GM23248 (cell line): ENCODE measurements around the gene LRRFIP1. TPM values are rescaled to one million over a fixed set of nuclear protein-coding genes. Genes with fewer than 3 reads are reported as not detected.
A peak's percentile ranks its signal among the peaks of the same experiment; 100 is the strongest.
"Not testable (repeated sequence)": the region's sequence is repeated elsewhere in the genome, so short reads cannot be mapped to it uniquely, and the experiment has no call there.

Experiments used
- DNase-seq: peaks from one replicate; pipeline ENCODE4 v3.0.0-alpha.2; 2015
- H2AFZ ChIP-seq: fragments of 200-600 bp; sonication (generic); 2 replicates; pipeline ENCODE4 v1.6.1; 2016; ENCODE audit warnings: antibody characterized with exemption
- H3F3A ChIP-seq: fragments of 200-600 bp; sonication (generic); 2 replicates; pipeline ENCODE4 v1.6.1; 2016; ENCODE audit warnings: mild to moderate bottlenecking, antibody characterized with exemption, mixed run types; ENCODE audit not compliant: insufficient read depth
- H3K27ac ChIP-seq: fragments of 200-600 bp; sonication (generic); 2 replicates; pipeline ENCODE4 v1.5.1; 2016; ENCODE audit warnings: mild to moderate bottlenecking
- H3K27me3 ChIP-seq: fragments of 200-600 bp; sonication (generic); replicated peaks from 2 replicates; pipeline ENCODE4 v1.6.1; 2016; ENCODE audit warnings: mild to moderate bottlenecking; ENCODE audit not compliant: insufficient read depth
- H3K36me3 ChIP-seq: fragments of 200-600 bp; sonication (generic); 2 replicates; pipeline ENCODE4 v1.6.1; 2016; ENCODE audit warnings: low read depth, mild to moderate bottlenecking
- H3K4me1 ChIP-seq: fragments of 200-600 bp; sonication (generic); 2 replicates; pipeline ENCODE4 v1.6.1; 2016; ENCODE audit warnings: mild to moderate bottlenecking; ENCODE audit not compliant: insufficient read depth
- H3K4me2 ChIP-seq: fragments of 200-600 bp; sonication (generic); one replicate; pipeline ENCODE4 v1.6.1; 2016; ENCODE audit warnings: mild to moderate bottlenecking; ENCODE audit not compliant: unreplicated experiment
- H3K4me3 ChIP-seq: fragments of 200-600 bp; sonication (generic); 2 replicates; pipeline ENCODE4 v1.5.1; 2016; ENCODE audit warnings: mild to moderate bottlenecking
- H3K79me2 ChIP-seq: fragments of 200-600 bp; sonication (generic); 2 replicates; pipeline ENCODE4 v1.6.1; 2016; ENCODE audit warnings: mild to moderate bottlenecking; ENCODE audit not compliant: insufficient read depth
- H3K9ac ChIP-seq: fragments of 200-600 bp; sonication (generic); 2 replicates; pipeline ENCODE4 v1.6.1; 2016; ENCODE audit warnings: mild to moderate bottlenecking
- H3K9me2 ChIP-seq: fragments of 200-600 bp; sonication (generic); 2 replicates; pipeline ENCODE4 v1.6.1; 2016; ENCODE audit warnings: mixed run types, mild to moderate bottlenecking, moderate library complexity; ENCODE audit not compliant: insufficient read depth
- H3K9me3 ChIP-seq: fragments of 200-600 bp; sonication (generic); one replicate; pipeline ENCODE4 v1.6.1; 2017; ENCODE audit warnings: low read depth
- H4K20me1 ChIP-seq: fragments of 200-600 bp; sonication (generic); 2 replicates; pipeline ENCODE4 v1.6.0; 2016; ENCODE audit not compliant: insufficient read depth
- EZH2 ChIP-seq: fragments of 200-600 bp; sonication (generic); IDR thresholded peaks from 2 replicates; pipeline ENCODE4 v1.6.1; 2018; ENCODE audit warnings: antibody characterized with exemption, mild to moderate bottlenecking; ENCODE audit not compliant: insufficient read depth, poor library complexity, severe bottlenecking
- EZH2phosphoT487 ChIP-seq: fragments of 200-600 bp; sonication (generic); IDR thresholded peaks from 2 replicates; pipeline ENCODE4 v1.6.1; 2018; ENCODE audit warnings: antibody characterized with exemption, moderate library complexity, mild to moderate bottlenecking, low read depth; ENCODE audit not compliant: insufficient read depth
- WGBS, 2 experiments: methylation state at CpG; one replicate each; pipeline ENCODE4 v1.1.6; 2015 to 2017; ENCODE audit warnings: low lambda C conversion rate in 2 of 2, low coverage in 1 of 2; ENCODE audit errors: missing lambda C conversion rate in 2 of 2; 5-methylcytosine and 5-hydroxymethylcytosine counted together
- in situ Hi-C: fragments of 300-500 bp; cut with MboI; formaldehyde crosslinking; loops from 2 replicates; pipeline ENCODE4 v1.15.0; 2020
- polyA plus RNA-seq: library from polyadenylated mRNA; unstranded; fragments of >200 nt; fragmentation: Nextera tagmentation; extraction: Ambion mirVana; gene quantifications from 2 replicates; pipeline ENCODE4 v1.2.1, GENCODE V29; 2016
- total RNA-seq: library from RNA; depleted of rRNA; stranded (reverse); fragments of >200 nt; shearing (Covaris generic); gene quantifications from 2 replicates; pipeline ENCODE4 v1.2.3, GENCODE V29; 2014

Gene LRRFIP1
- total and polyA plus RNA-seq, 2 experiments from 2014 or later: 84.4 to 159 TPM

GRCh38 chr2:237773826-237774225 lies 146.4 kb downstream of the LRRFIP1 start:
- no peak overlapping the region for H3K4me3 ChIP-seq
- 92 to 96% methylated on average over 10 to 15 of the region's 15 CpGs for WGBS, 2 experiments
- peaks cover 19% of the 10 kb centered on the region; the same call in 1 of the 2 replicates for H3K36me3 ChIP-seq
- 0 out of 2 replicates have a peak, but pooled peaks cover 4% of the 10 kb centered on the region for H3K79me2 ChIP-seq
- H3K4me2 ChIP-seq: no peak overlapping the region
- no peaks in the 10 kb centered on the region for H3K4me1 ChIP-seq
- H3F3A ChIP-seq: no peaks in the 10 kb centered on the region
- no peaks in the 10 kb centered on the region for H3K9me2 ChIP-seq
- no peaks in the 10 kb centered on the region for H4K20me1 ChIP-seq
- in situ Hi-C loops: no loop called here
- H3K27me3 ChIP-seq: no peaks in the 10 kb centered on the region
- H3K27ac ChIP-seq: no peak overlapping the region
- H3K9ac ChIP-seq: no peak overlapping the region
- no peak overlapping the region for H2AFZ ChIP-seq
- no peaks in the 10 kb centered on the region for H3K9me3 ChIP-seq
- DNase-seq: no peak
- TF ChIP-seq EZH2 (no peak), EZH2phosphoT487 (no peak)

- peaks cover 26% of the 10 kb centered on the region for H3K36me3 ChIP-seq
- in situ Hi-C loops: no loop called here
- TF ChIP-seq EZH2phosphoT487: no peak
- no peak for TF ChIP-seq EZH2
- H2AFZ ChIP-seq: no peak overlapping the region
- H3K4me2 ChIP-seq: no peak overlapping the region
- no peaks in the 10 kb centered on the region for H4K20me1 ChIP-seq
- H3K4me3 ChIP-seq: no peak overlapping the region
- no peaks in the 10 kb centered on the region for H3K9me3 ChIP-seq
- 0 out of 2 replicates have a peak, but pooled peaks cover 4% of the 10 kb centered on the region for H3K79me2 ChIP-seq
- no peak overlapping the region for H3K9ac ChIP-seq
- H3K27me3 ChIP-seq: no peaks in the 10 kb centered on the region
- H3K27ac ChIP-seq: no peak overlapping the region
- no peaks in the 10 kb centered on the region for H3K9me2 ChIP-seq
- H3K4me1 ChIP-seq: no peaks in the 10 kb centered on the region
- peak; percentile 67 for DNase-seq
- WGBS, 2 experiments: 86 to 90% methylated on average over 10 to 13 of the region's 13 CpGs
- H3F3A ChIP-seq: no peaks in the 10 kb centered on the region
Measured at GRCh38 chr2:237774811-237775553, 147.6 kb downstream of the LRRFIP1 start.

- no peaks in the 10 kb centered on the region for H3K9me2 ChIP-seq
- H4K20me1 ChIP-seq: no peaks in the 10 kb centered on the region
- H3K9me3 ChIP-seq: no peaks in the 10 kb centered on the region
- no peaks in the 10 kb centered on the region for H3K27me3 ChIP-seq
- no peak overlapping the region for H3K27ac ChIP-seq
- DNase-seq: no peak
- TF ChIP-seq EZH2phosphoT487 (no peak), EZH2 (no peak)
- H2AFZ ChIP-seq: no peak overlapping the region
- no peak overlapping the region for H3K9ac ChIP-seq
- peaks cover 43% of the 10 kb centered on the region for H3K36me3 ChIP-seq
- no peak overlapping the region for H3K4me3 ChIP-seq
- H3K4me1 ChIP-seq: no peaks in the 10 kb centered on the region
- H3K79me2 ChIP-seq: 0 out of 2 replicates have a peak, but pooled peaks cover 4% of the 10 kb centered on the region
- in situ Hi-C loops: no loop called here
- H3F3A ChIP-seq: no peaks in the 10 kb centered on the region
- WGBS, 2 experiments: 85 to 87% methylated on average over 13 to 14 of the region's 14 CpGs
- no peak overlapping the region for H3K4me2 ChIP-seq
Measured at GRCh38 chr2:237779521-237779920, 152.1 kb downstream of the LRRFIP1 start.

- WGBS, 2 experiments: 38 to 40% methylated on average over 7 of the region's 7 CpGs
- DNase-seq: no peak
Measured at GRCh38 chr2:237782181-237782580, 154.8 kb downstream of the LRRFIP1 start.

GRCh38 chr2:237783678-237784077 lies 156.3 kb downstream of the LRRFIP1 start:
- H3K4me3 ChIP-seq, H3K27me3 ChIP-seq, H4K20me1 ChIP-seq, H3K9me3 ChIP-seq, H3K79me2 ChIP-seq, in situ Hi-C loops, H3K9me2 ChIP-seq, DNase-seq, H3F3A ChIP-seq, H3K4me2 ChIP-seq, H2AFZ ChIP-seq, H3K27ac ChIP-seq, H3K4me1 ChIP-seq, H3K9ac ChIP-seq: not testable (repeated sequence)
- H3K36me3 ChIP-seq: peaks cover 40% of the 10 kb centered on the region
- 96 to 98% methylated on average over 2 to 4 of the region's 5 CpGs for WGBS, 2 experiments

More at GRCh38 chr2:237782181-237782580, 154.8 kb downstream of the LRRFIP1 start:
- no peak overlapping the region for H3K4me2 ChIP-seq
- H3K79me2 ChIP-seq: 0 out of 2 replicates have a peak, but pooled peaks cover 2% of the 10 kb centered on the region
- H3K9me3 ChIP-seq: no peaks in the 10 kb centered on the region
- no peak overlapping the region for H3K9ac ChIP-seq
- in situ Hi-C loops: no loop called here
- H2AFZ ChIP-seq: no peak overlapping the region
- H3K27me3 ChIP-seq: no peaks in the 10 kb centered on the region
- H3F3A ChIP-seq: no peaks in the 10 kb centered on the region
- no peaks in the 10 kb centered on the region for H4K20me1 ChIP-seq
- H3K4me3 ChIP-seq: no peak overlapping the region
- H3K27ac ChIP-seq: no peak overlapping the region
- no peaks in the 10 kb centered on the region for H3K4me1 ChIP-seq
- peaks cover 43% of the 10 kb centered on the region for H3K36me3 ChIP-seq
- TF ChIP-seq EZH2phosphoT487 (no peak), EZH2 (no peak)
- no peaks in the 10 kb centered on the region for H3K9me2 ChIP-seq
